ENCODE measurements around the gene FRMD5.

FRMD5 gene

DNA sequence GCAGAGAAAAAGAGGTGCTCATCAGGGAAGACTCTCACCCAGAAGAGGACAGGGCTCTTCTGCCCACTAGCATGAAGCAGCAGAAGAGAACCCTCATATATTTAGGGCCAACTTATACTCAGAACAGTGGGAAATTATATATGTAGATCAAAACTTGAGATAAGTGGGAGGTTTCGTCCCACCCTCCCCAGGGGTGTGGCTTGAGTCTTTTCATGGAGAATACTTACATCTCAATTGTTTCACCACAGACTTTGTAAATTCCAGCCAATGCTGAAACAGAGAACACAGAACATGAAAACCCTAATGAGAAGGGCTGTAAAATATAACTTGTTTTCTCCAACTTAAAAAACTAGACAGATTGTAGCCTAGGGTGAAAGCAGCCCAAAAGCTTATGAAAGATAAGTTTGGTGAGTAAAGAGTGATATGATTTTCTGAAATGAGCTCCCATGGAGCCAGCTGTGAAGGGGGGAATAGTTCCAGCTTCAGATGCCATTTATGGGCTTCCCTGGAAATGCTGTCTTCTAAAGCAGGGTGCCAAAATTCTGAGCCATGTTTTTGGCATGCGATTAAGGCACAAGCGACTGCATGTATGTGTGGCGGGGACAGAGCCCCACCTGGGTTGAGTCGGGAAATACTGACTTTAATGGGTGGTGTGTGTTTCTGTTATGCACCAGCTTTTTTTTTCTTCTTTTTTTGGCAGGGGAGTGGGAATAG lies 275.4 kb downstream of the FRMD5 start:
- DNase-seq = no peak

DNA sequence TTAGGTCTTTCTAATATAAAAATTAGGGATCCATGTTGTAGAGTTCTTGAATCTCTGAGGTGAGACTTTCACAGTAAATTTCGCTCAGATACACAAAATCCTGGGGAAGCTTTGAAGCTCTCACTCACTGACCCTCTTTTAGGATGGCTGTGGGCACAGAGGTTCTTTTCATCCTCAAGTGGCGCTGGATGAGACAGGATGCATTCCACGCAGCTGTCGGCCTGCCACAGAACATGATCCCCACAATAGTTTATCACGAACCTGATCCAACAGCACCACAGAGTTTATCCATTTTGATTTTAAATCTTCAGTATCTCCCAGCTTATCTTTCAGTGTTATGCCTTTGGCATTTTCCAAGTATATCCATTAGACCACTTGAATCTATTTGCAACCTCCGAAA lies 276.4 kb downstream of the FRMD5 start:
- no peak for DNase-seq

GRCh38 chr15:43916326-43916660 lies 278.8 kb downstream of the FRMD5 start:
- DNase-seq = no peak

GRCh38 chr15:43915631-43916325 lies 279.3 kb downstream of the FRMD5 start:
- DNase-seq = no peak

DNA sequence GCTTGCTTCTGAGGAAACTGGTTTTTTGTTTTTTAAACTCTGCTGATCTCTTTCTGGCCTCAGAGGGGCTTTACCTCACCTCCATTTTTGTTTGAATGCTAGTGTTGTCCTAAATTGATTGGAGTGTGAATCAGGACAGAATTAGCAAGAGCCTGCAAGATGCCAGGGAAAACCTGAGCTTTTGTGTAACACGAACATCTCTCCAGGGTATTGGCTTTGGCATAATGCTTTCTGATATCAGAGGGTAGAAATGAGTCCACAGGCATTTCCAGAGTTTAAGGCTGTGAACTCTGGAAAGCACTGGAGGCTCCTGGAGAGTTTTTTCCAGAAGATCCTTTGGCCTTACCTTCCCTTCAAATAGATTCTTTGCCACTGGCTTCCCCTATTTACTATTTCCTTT lies 281.1 kb downstream of the FRMD5 start:
- DNase-seq = no peak

DNA sequence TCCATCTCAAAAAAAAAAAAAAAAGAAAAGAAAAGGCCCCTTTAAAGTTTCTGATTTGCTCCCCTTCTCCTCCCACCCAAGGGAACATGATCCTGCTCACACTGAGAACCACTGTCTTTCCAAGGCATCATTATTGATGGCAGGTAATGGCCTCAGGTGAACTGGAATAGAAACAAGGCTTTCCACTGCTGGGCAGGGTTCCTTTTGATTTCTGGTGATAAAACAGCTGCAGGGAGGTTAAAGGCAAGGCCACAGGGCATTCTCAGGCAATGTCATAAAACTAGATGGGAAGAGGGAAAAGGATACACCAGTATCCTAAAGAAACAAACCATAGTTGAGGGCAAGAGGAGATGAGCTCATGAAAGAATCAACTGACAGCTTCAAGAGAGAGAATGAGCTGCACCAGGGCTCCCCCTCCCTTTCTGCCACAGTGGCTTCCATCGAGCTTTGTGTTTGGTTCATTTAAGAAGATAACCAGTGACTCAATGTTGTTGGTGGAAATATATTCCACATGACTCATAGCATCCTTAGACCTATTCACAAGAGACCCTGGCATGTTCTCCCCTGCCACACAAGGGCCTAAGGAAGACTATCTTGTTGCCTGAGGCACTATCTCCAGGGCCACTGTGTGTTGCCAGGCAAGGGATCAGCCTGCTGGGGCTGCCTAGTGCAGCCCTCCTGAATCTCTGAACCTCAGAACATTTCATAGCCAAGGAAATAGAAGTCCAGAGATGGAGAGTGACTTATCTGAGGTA lies 281.9 kb downstream of the FRMD5 start:
- DNase-seq = no peak

DNA sequence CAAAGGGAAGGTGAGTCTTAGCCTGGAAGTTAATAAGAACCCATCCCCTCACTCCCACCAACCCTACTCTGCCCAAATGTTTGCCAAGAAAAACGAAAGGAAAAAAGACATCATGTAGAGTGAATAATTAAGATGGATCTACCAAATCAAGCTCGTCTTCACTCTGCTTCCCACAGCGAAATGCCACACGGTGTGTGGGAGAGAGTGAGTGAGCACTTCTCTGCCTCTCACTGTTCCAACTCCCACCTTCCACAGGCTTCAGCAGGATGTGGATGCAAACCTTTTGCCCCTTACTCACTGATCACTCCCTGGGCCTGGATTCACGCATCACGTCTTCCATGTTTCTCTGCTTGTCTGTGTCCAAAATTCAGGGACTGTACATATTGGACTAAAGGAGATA lies 282.9 kb downstream of the FRMD5 start:
- DNase-seq = no peak

GRCh38 chr15:43911235-43911781 lies 283.8 kb downstream of the FRMD5 start:
- DNase-seq = no peak

DNA sequence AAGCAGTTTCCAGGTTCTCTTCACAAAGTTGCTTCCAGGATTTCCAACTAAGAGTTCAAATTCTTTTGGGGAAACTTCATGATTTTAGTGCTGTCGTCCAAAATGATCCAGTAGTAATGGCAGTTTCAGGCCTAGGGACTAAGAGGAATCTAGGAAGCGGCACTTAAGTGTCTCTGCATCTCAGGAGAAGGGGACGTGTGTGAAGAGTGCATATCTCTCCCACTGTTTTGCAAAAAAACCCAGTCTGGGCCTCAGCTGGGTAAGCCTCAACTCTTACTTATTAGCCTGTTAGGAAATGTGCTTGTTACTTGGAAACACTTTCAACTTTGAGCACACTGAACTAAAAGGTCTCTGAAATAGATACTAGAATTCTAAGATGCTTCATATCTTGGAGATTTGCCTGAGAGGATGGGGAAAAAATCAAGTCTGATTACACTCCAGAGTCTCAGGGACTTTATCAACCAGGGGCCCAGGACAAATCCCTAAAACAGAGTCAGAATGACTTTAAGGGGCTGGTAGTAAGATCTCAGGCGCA lies 286.5 kb downstream of the FRMD5 start:
- DNase-seq = no peak

DNA sequence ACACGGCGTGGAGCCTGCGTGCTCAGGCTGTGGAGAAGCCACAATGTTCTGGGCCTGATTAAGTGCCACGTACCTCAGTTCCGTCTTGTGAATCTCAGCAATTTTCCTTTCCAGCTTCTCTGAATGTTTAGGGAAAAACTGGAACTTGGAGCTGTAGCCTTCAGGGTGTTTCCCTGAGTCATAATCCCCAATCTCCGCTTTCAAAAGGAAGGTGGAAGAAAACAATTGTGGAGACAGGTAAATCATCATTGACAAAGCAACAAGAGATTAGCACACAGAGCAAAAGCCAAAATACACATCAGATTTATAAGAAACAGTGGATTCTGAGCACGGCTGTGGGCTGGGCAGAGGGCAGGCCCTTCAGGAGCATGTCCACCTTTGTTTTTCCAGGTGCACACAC lies 289.3 kb downstream of the FRMD5 start:
- no peak for DNase-seq

- peak; percentile 21 for DNase-seq
Observed at GRCh38 chr15:43903864-43904290, 291.2 kb downstream of the FRMD5 start.

DNA sequence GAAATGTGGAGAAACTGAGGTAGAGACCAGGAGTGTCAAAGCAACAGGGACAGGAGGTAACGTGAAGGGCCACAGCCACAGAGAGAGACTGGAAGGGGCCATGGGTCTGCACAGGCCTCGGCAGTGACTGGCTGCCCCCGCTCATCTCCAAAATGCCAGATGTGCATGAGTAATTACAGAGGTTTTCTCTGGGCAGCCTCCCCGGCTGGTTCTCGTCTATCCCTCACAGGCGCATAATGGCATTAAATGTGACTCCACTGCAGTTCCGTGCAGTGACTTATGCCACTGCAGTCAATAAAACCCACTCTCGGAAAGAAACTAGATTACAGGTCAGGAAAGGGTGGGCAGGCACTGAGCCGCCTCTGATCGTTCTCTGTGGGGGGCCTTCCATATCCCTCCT lies 293.6 kb downstream of the FRMD5 start:
- no peak for DNase-seq

DNA sequence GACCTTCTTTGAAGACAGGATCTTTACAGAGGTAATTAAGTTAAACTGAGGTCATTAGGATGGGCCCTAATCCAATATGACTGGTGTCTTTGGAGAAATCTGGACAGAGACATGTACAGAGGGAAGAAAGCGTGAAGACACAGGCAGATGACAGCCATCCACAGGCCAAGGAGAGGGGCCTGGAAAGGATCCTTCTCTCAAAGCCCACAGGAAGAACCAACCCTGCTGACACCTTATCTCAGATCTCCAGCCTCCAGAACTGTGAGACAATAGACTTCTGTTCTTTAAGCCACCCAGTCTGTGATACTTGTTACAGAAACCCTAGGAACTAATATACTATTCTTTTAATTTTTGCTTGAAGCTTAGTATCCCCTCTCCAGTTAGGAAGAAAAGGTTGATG lies 294.1 kb downstream of the FRMD5 start:
- DNase-seq = no peak

DNA sequence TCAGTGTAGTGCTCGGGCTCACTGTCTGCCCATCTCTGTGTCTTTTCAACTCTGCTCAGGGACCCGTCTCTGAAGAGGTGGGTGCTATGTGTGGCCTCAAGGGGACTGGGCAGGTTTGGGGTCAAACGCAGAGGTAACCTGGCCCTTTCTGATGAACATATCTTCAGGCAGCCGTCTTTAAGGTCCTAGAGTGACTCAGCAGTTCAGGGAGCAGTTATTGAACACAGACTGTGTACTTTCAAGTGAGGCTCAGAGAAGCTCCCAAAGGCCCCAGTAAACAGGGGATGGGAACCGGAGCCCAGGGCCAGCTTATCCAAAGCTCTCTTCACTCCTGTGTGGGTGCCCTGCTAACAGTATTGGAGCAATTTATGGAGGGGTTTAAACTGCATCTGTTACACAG lies 295.1 kb downstream of the FRMD5 start:
- DNase-seq = no peak

DNA sequence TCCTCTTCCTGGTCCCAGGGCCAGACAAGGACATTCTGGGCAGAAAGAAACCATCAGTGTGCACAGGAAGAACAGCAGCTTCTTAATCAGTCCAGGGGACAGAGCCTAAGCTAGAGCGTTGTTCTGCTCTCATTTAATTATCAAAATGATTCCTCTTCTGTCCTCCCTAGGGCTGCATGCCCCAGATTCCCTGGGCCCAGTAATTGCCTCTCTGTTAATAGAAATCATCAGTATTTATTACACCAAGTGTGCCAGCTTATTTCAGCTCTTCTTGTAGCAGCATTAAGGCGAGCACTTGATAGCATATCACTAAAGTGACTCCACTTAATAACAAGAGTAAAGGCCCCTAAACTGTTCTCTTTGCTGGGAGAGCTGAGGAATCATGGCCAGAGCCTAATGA lies 296.2 kb downstream of the FRMD5 start:
- DNase-seq = no peak

- DNase-seq = no peak
Observed at GRCh38 chr15:43896543-43896942, 298.5 kb downstream of the FRMD5 start.

DNA sequence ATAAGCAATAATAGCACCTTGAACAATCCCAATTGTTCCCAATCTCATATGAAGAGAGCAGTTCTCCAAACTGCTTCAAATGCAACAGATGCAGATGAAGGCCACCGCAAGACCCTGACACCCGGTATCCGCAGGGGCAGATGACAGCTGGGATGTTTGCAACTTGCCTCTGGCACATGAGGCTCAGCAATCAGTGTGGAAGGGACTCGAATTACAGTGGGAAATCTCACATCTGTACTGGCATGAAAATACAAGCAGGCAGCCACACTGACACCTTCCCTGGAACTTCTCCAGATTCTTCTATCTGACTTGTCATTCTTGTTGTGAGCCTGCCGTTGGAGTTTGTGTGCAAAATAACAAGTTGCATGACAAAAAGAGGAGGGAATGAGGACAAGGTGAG lies 299.5 kb downstream of the FRMD5 start:
- DNase-seq = no peak

DNA sequence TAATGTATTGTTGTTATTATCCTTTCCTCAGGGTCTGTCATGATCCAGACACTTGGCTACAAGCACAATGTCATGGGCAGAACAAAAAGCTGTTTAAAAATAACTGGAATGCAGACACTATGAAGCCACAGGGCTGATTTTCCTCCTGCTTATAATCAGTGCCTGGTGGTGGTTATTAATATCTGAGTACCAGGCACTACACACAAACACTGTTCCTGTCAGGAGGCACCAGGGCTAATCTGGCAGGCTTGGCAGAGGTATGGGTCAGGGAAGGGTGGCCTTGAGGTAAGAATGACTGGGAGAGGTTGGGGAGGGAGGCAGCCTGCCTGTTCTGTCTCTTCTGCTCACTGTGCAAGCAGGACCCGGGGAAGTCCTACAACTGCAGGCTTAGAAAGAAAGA lies 301.1 kb downstream of the FRMD5 start:
- DNase-seq = no peak

GRCh38 chr15:43889042-43889441 lies 306.0 kb downstream of the FRMD5 start:
- no peak for DNase-seq

DNA sequence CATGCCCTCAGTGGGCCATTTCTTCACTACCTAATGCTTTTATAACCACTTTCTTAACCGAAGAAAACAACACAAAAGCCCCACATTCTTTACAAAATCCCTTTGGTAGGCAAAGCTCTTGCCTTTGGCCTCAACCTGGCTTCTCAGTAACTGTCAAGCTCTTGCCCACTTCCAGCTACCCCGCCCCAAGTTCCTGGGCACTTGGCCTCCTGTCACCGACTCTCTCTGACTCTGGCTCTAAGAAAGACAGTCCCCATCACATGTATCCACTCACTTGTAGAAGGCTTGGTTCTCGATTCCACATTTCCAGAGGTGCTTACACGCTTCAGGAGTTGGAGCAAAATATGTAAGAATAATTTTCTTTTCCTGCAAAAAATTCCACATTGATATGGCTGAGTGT lies 307.2 kb downstream of the FRMD5 start:
- no peak for DNase-seq

- DNase-seq = no peak
Observed at GRCh38 chr15:43886558-43886957, 308.5 kb downstream of the FRMD5 start.

DNA sequence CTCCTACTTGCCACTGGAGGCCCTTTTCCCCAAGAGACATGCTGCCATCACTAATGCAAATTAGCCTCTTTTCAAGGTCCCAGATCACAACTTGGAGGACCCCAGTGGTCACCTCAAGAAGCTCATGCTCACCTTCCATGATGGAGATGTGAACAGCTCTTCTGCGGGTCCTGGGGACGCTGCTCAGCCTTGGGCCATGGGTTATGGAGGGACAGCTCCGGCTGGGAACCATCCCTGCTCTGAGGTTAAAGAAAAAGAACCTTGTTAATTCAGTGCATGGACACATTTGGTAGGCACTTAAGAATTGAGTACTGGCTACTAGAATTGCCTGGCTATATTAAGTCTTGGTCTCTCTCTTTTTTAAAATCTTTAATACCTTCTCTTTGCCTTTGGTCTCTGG lies 311.5 kb downstream of the FRMD5 start:
- no peak for DNase-seq

- DNase-seq = no peak
Observed at GRCh38 chr15:43881944-43882343, 313.1 kb downstream of the FRMD5 start.

- DNase-seq = no peak
Observed at GRCh38 chr15:43881245-43881644, 313.8 kb downstream of the FRMD5 start.
